ENCODE data around the gene ELL.

Gene ELL

DNA sequence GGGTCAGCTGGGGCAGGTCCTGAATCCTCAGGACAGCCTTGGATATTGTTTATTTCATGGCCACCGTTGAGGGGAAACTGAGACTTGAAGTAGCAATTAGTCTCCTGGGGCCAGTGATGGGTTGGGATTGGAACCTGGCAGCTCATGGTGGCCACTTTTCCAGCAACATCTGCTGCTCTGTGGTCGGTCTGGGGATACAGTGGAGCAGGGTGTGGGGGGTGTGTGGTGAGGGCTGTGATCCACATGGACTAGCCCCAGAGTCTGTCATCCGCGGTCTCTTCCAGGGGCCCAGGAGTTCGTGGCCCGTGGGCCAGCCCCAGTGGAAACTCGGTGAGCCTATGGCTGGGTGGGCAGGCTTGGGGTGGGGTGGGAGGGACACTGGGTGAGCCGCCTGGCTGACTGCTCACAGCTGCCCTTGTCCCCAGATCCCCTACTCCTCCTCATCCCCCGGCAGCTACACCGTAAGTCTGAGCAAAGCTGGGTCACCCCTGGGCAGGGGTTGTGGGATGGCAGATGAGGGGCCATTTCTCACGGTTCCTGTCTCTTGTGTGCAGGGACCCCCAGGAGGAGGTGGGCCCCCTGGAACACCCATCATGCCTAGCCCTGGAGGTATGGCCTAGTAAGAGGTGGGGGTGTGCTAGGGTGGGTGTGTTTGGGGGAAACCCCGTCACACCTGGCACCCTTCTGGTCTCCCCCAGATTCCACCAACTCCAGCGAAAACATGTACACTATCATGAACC lies 89.4 kb downstream of the ELL start:
- no peak for DNase-seq

DNA sequence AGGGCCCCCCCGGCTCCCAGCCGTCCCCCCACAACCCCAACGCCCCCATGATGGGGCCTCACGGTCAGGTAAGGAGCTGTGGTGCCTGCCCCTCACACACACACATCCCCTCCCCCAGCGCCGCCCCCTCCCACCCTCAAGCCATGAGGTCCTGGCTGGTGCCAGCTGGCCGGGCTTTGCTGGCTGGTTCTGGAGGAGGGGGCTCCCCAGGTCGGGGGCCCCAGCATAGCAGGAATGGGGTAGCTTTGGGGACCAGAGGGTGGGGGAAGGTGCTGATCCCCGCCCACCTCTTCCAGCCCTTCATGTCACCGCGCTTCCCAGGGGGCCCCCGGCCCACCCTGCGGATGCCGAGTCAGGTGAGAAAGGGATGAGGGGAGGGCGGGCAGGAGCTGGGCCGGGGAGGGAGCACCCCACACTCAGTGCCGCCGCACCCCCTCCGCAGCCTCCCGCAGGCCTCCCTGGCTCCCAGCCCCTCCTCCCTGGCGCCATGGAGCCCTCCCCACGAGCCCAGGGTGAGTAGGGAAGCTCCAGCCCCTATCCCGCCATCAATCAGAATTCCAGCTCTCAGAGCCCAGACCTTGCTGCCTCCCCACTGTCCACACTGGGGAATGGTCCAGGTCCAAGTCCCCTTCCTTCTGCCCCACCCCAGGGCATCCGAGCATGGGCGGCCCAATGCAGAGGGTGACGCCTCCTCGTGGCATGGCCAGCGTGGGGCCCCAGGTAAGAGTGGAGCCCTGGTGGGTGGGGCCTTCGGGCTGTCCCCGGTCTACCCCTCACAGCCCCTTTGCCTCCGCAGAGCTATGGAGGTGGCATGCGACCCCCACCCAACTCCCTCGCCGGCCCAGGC lies 90.3 kb downstream of the ELL start:
- DNase-seq: no peak

DNA sequence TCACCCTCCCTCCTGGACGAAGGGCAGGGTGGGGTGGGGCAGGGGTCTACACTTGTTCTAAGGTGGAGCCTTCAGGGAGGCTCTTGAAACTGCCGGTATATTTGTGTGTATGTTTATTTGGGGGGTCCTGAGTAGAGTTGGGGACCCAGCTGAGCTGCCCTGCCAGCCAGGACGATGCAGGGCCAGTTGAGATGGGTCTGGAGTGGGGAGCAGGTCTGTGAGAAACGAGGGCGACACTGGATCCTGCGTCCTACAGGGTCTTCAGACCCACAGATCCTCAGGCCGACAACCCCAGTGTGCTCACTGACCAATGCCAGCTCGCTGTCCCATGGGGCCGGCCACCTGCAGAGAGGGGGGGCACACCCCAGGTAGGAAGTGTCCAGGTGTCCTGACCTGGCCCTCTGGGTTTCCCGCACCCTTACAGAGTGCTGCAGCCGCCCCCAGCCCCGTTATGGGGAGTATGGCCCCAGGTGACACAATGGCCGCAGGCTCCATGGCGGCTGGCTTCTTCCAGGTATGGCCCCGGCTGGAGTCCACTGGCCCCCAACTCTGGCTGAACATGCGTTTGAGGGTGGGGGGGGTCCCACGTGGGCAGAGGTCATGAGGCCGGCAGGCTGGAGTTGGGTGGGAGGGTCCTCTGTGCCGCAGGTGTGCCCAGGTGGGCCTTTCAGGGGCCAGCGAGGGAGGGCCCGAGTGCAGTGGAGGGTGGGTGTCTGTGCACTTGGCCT lies 91.3 kb downstream of the ELL start:
- DNase-seq: no peak

DNA sequence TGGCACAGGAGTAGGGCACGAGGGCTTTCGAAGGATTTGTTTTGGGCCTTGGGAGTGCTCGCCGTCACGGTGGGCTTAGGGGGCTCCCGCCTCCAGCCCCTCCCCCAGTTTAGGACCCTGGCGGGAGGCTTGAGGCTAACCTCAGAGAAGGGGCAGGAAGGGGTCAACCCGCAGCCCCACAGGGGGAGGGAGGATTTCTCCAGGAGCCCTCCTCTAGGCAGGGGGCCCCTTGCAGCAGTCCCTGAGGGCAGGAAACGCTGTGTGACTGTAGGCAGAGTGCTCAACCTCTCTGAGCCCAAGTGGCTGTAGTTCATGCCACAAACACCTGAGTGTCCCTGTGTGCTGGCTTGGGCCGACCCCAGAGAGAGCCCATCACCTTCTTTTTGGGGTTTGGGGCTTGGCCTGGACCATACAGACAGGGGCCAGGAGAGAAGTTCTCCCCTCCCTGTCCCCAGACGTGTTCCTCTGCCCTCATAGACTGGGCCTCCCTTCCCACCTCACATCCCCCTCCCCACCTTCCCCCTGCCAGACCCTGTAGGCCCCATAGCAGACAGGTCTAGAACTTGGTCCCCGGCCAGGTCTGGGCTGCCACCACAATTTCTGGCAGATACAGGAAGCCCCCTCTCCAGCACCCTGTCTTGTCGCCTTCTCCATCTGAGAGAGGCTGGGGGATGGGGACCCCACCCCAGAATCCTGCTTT lies 92.0 kb downstream of the ELL start:
- no peak for DNase-seq

DNA sequence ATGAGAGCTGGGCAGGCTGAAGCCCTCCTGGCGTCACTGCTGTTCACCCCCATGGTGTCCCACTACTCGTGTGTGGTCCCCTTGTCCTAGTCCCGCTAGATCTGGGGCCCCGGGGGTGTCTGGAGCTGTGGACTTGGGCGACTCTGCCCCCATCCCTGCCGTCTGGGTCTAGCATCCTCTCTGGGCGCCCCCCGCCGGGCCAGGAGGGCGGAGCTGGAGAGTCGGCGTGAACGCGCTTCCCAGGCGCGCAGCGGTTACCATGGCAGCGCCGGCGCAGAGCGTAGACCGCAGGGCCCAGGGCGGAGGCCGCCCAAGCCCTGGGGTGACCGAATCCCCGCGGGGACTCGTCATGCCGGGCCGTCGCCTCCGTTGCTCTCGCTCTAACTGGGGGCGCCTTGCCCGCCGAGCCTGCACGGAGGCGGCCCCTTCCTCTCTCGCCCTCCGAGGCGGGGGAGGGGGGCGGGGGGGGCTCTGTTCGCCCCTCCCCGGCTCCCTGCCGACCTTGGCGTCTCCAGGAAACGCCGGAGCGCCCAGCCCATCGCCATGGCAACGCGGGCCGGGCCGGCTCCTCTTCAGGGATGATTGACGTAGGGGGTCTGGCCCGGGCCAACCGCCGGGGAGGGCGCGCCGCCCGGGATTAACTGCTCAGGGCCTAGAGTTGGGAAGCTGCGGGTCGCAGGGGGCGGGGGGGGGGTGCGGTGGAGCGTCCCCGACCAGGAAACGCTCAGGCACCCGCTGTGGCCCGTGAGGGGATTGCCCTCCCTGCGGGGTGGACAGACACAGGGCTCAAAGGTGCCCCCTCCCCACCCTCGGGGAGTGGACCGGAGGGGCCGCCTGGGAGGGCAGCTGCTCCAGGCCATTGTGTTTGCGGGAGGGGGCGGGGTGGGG lies 92.8 kb downstream of the ELL start:
- DNase-seq: peak; percentile 58 to 95 (median 78)

DNA sequence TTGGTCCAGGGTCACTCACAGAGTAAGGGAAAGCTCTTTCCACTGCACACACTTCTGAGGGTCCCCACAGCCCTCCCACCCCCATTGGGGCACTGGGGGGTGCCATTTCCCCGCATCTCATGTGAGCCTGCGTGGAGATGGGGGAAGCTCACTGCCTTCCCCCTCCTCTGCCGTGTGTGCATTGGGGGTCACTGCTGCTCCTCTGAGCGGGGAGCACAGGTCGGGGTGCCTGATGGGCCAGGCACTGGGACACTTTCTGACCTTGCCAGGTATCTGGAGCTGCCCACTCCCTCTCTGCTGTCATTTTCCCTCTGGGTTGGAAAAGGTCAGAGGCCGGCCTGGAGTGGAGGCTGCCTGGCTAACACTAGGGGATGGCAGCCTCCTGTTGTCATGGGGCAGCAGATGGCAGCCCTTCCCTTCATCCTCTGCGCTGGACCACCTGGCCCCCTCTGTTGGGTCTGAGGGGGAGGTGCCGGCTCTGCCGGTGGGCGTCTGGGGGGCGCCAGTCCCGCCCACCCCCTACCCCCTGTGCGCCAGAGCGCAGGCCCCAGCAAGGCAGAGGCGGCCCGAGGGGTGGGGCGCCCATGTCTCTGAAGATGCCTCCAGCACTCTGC lies 93.6 kb downstream of the ELL start:
- no peak for DNase-seq

DNA sequence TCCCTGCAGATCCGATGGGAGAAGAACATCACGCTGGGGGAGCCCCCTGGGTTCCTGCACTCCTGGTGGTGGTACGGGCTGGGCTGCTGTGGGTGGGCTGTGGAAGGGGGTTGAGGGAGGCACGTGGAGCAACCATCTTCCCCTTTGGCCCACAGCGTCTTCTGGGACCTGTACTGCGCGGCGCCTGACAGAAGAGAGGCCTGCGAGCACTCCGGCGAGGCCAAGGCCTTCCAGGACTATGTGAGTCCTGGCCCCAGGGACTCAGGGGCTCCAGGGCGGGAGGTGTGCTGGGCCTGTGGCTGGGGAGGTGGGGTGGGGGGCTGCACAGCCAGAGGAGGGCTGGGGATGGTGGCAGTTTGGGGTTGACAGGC lies 94.1 kb downstream of the ELL start:
- DNase-seq: no peak

DNA sequence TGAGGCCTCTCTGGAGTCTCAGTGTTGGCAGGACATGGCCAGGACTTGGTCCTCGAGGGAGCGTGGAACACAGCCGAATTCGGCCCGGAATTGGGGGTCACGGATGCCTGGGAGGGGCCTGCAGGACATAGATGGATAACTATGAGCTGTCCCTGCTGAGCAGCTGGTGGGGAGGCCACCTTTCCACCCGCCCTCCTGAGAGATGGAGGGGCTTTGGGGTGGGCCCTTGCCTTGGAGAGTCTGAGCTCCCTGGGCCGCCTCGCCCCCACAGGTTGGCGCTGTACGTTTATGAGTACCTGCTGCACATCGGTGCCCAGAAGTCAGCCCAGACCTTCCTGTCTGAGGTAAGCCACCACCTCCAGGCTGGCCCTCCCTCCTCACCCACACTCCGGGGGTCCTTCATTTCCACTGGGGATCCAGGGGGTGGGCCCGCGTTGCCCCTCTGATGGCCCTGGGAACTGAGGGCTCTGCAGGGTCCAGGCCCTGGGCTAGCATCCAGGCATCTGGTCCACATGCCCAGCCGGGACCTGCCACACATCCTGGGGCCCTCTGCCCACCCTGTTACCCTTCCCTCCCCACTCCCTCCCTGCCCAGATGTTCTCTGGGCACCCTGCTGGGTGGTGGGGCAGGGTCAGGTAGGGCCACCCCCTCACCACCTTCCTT lies 94.7 kb downstream of the ELL start:
- DNase-seq: no peak

DNA sequence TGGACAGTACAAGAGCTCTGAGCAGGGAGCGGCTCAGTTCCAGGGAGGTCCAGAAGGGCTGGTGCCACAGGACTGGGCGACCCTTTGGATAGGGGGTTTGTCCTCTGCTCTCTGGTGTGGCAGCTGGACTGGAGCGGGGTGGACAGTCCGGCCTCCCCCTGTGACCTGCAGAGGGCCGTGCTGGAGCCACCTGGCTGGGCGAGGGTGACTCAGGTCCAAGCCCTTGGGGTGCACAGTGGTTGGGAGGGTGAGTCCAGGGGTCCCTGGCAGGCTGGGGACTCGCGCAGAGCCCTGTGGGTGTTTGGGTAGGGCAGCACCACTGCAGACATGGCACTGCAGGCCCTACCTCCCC lies 95.5 kb downstream of the ELL start:
- DNase-seq: no peak

DNA sequence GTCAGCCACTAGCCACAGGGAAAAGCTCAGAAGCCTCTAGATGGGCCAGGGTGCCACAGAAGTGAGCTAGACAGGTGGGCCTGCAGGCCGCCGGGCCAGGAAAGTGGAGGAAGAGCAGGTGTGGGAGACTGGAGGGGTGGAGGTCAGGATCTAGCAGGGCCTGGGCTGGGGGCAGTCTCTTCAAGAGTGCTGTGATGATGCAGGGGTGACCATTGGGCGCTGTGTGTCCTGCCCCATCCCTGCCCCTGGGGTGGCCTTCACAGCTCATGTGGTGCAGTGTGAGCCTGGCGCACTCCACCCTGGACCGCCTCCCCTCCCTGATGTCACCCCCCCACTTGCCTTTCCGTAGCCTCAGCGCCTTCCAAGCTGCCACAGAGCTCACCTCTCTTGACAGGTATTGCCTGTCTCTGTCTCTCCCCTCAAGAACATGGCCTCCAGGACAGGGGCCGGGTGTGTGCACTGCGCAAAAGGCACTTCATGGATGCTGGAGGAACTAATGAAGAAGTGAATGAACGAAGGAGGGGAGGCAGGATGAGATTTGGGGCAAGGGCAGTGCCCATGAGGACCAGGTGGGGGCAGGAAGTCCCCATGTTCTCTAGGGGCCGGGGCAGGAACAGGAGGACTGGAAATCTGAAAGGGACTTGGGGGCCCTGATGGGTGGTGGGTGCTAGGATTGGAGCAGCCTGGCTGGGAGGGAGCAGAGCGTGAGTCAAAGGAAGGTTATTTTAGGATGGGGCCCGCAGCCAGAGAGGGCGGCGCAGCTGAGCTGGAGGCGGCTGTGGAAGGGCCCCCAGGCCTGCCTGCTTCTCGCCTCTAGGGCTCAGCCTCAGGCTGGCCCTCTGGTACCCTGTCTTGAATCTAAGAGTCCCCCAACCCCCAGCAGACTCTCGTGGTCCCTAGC lies 96.1 kb downstream of the ELL start:
- no peak for DNase-seq

DNA sequence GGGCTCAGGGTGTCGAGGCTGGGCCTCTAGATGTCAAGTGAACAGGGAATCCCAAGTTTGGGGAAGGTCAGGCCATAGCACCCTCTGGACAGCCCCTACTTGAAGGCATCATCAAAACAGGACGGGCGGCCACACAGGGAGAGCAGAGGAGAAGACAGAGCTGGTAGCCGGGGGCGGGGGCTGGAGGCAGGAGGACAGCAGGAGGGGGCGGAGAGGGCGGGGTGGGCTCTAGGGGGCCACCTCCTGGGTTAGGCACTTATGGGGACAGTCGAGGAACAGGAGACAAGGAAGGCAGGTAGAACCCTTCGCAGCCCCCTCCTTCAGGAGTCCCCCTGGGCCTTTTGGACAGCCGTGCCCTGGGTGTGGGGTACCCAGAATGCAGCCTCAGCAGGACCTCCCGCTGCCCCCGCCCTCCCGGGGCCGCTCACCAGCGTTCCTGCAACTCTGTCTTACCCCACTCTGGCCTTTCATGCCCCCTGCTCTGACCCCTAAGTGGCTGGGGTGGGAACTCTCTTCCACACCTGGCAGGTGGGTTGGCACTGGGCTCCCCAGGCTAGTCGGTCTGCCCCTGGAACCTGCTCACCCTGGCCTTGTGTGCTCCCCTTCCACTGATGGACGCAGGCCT lies 96.9 kb downstream of the ELL start:
- DNase-seq: no peak

DNA sequence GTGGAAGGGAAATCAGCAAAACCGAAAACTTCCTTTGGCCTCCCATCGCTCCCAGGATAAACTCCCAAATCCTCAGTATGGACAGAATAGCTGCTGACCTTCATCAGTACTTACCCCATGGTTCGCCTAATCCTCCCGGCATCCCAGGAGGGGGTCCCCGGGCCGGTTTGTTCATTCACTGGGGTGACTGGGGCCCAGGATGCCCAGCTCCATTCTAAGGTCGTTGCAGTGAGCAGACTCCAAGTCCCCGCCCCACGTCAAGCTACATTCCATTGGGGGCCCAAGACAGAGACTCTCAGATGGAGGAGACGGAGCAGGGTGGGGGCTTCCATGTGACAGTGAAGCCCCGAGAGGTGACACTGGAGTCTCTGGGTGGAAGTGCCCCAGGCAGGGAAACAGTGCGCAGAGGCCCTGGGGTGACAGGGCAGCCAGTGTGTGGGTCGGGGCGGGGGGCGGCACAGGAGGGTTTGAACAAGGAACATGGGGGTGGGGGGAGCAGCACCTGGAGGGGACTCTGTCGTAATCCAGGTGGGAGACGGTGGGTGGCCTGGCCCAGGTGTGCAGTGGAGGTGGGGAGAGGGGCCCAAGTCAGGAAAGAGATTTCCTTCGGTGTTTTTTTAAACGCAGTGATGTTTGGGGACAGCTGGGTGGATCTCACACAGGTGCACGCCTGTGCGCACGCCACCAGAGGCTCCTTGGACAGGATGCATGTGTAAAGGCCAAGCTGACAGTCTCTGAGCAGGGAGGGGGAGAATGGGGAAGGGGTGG lies 97.6 kb downstream of the ELL start:
- DNase-seq: no peak

DNA sequence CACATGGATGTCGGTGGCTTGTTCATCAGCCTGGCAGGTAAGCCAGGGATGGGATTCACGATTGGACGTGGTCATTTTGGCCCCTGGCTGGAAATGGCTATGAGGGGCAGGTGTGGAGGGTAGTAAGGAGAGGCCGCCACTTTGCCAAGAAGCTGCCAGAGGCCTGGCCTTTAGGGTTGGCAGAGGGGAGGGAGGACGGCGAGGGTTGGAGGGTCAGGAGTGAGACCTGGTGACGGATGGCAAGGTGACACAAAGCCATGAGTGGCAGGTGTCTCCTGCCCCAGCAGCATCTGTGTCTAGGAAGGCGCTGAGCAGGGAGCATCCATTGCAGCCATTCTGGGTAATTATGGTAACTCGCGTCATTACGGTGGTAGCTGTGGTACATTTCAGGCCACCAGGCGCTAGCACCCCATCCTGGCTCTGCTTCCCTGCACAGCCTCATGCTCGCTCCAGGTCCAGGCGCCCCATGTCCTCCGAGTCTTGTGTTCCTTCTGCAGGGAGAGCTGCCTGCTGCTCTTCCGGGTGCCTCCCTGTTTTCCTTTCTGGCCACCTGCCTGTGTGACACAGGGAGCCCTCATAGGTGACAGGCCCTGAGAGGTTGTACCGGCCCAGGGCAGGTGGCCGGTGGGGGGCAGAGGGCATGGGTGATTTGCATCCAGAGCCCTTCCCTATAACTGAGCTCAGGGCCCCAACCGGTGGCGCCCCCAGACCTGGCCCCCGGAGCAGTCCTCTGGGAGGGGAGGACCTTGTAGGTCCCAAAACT lies 98.4 kb downstream of the ELL start:
- DNase-seq: no peak

DNA sequence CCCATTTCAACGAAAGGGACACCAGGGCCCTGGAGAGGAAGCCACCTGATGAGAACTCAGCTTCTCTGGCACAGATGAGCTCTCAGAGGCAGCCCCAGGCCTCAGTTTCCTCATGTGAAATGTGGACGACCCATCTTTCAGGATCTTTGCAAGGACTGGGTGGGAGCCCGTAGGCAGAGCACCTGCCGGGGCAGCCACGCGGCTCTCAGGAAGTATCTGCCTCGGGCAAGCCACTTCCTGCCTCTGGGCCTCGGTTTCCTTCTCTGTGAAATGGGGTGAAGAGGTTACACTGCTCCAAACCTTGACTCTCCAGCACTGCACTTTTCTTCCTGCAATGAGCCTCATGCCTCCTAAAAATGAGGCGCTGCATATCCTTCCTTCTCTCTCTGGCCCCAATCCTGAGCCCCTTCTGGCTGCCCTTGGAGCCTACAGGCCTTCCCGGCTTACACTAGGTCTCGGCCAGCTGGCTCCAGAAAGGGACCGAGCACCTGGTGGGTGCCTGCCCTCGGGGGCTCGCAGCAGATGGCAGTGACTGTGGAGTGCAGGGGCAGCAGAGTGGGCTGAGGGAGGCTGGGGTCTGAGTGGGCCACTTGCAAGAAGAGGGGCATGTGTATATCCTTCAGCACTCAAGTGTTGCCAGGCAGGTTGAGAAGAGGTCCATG lies 99.2 kb downstream of the ELL start:
- peak in 2 of 5 experiments; percentile 48 to 82 for DNase-seq

DNA sequence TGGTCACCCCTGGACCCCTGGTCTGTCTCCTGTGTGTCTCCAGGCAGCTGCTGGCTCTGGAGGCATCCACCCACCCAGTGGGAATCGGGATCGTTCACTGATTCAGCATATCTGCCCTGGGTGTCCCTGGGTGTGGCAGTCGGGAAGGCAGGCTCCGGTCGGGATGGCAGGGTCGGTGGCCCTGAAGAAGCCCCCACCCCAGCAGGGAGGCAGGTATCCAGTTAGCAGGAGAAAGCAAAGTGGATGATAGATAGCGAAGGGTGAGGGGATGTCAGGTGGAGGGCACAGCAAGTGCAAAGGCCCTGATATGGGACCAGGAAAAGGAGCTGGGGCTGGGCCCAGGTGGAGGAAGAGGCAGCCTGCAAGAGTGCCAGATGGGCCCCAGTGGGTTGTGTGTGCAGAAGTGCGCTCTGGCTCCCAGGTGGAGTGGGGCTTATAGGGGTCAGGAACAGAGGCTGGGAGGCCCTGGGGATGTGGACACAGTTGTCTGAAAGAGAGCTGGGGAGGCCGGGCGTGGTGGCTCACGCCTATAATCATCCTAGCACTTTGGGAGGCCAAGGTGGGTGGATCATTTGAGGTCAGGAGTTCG lies 100.4 kb downstream of the ELL start:
- DNase-seq: no peak

DNA sequence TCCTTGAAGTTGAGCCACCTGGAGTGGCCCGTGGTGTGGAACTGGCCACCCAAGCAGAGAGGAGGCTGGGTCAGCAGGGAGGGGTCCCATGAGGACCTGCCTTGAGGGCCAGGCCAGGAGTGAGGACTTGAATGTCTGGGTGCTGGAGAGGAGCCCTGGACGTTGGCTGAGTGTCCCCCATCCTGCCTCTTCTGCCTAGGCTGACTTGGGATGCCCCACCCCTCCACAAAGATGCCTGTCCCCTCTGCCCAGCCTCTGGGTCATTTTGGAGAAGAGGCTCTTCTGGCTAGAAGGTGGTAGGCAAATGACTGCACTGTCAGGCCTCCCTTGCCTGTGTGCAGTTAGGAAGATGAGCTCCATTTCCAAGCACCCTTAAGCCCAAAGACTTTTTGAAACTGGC lies 100.9 kb downstream of the ELL start:
- DNase-seq: no peak
